Activated CD8-positive, alpha-beta T cell treated with anti-CD3 and anti-CD28 coated beads for 36 hours (primary cell): ENCODE data around the gene IL21R. TPM values are rescaled to one million over a fixed set of nuclear protein-coding genes. Genes with fewer than 3 reads are reported as not detected.

Experiments used
- ATAC-seq: fragments of 200-7000 bp; cut with Tn5 transposase; one replicate; pipeline ENCODE4 v1.10.0; 2021; ENCODE audit warnings: mild to moderate bottlenecking, moderate library complexity
- CTCF ChIA-PET: fragments of 350-600 bp; sonication (Branson Sonifier 250); formaldehyde crosslinking; loops from one replicate; lab custom pipeline; 2021; ENCODE audit warnings: antibody characterized with exemption; lab: Charles Lee
- POLR2A ChIA-PET: fragments of 350-600 bp; sonication (Branson Sonifier 250); formaldehyde crosslinking; loops from one replicate; lab custom pipeline; 2021; ENCODE audit warnings: antibody characterized with exemption; lab: Charles Lee
- DNase-seq: peaks from one replicate; pipeline ENCODE4 v3.0.0-alpha.2; 2020
- H3K27ac Mint-ChIP-seq: one replicate; pipeline ENCODE4 v1.8.0; 2021; ENCODE audit warnings: mild to moderate bottlenecking, mixed read lengths
- H3K27me3 Mint-ChIP-seq: one replicate; pipeline ENCODE4 v1.8.0; 2021; ENCODE audit warnings: mixed read lengths
- H3K36me3 Mint-ChIP-seq: one replicate; pipeline ENCODE4 v1.8.0; 2021; ENCODE audit warnings: low read depth, mixed read lengths
- H3K4me1 Mint-ChIP-seq: one replicate; pipeline ENCODE4 v1.8.0; 2021; ENCODE audit warnings: low read depth, mixed read lengths
- H3K4me3 Mint-ChIP-seq: one replicate; pipeline ENCODE4 v1.8.0; 2021; ENCODE audit warnings: mild to moderate bottlenecking, moderate library complexity, mixed read lengths
- H3K9me3 Mint-ChIP-seq: one replicate; pipeline ENCODE4 v1.8.0; 2021; ENCODE audit warnings: mixed read lengths
- CTCF ChIP-seq: fragments of 200-600 bp; IDR thresholded peaks from one replicate; pipeline ENCODE4 v1.8.0; 2022; ENCODE audit warnings: antibody characterized with exemption, mild to moderate bottlenecking
- intact Hi-C: fragments of 100-400 bp; cut with micrococcal nuclease; formaldehyde crosslinking; loops from one replicate; pipeline ENCODE4 v1.10.0; 2022
- total RNA-seq, 2 experiments: library from RNA; stranded (reverse); gene quantifications; one replicate each; pipeline ENCODE4 v1.2.3, GENCODE V29; 2021

The IL21R gene
- total RNA-seq, 2 experiments from 2014 or later, result 95.6 to 97.2 TPM

GRCh38 chr16:27498916-27499658, 97.1 kb downstream of the IL21R start:
- no peak for TF ChIP-seq CTCF
- Mint-ChIP-seq H3K27ac (no peak overlapping the region), H3K36me3 (peaks cover 34% of the 10 kb centered on the region), H3K4me3 (no peak overlapping the region), H3K9me3 (no peaks in the 10 kb centered on the region), H3K4me1 (no peaks in the 10 kb centered on the region), H3K27me3 (no peaks in the 10 kb centered on the region)
- DNase-seq (no peak), ATAC-seq (no peak)
- ChIA-PET POLR2A (no interaction called here), CTCF (interaction anchor here (1.1 kb wide), 1 partner anchor 12 kb away, joined by 4 read pairs; no protein-coding TSS in a partner anchor)
- intact Hi-C loops, result no loop called here

DNA sequence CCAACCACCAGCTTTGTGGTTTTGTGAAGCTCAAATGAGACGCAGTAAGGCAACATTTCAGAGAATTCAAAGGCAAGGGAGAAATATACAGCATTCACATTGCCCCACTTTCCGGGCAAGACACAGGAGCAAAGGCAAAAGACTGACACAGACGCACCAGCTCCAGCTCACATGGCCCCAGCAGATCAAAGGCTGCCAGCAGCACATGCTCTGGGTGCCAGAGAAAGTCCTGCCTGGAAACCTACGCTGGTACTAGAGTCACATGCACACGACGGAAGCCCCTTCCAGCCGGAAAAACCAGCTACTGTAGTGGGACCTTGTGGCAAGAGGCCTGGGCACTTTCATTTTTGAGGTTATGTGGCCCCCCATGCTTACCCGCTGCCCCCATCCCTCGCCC, 97.7 kb downstream of the IL21R start:
- Mint-ChIP-seq H3K4me1 (no peaks in the 10 kb centered on the region), H3K27me3 (no peaks in the 10 kb centered on the region), H3K36me3 (peaks cover 33% of the 10 kb centered on the region), H3K4me3 (no peak overlapping the region), H3K9me3 (no peaks in the 10 kb centered on the region), H3K27ac (no peak overlapping the region)
- ChIA-PET POLR2A (no interaction called here), CTCF (no interaction called here)
- no peak for TF ChIP-seq CTCF
- intact Hi-C loops, result no loop called here
- no peak for ATAC-seq
- no peak for DNase-seq

- POLR2A ChIA-PET, result no interaction called here
- no peaks in the 10 kb centered on the region for H3K4me1 Mint-ChIP-seq
Observed at GRCh38 chr16:27500801-27501200, 98.8 kb downstream of the IL21R start.

More at GRCh38 chr16:27500801-27501200, 98.8 kb downstream of the IL21R start:
- Mint-ChIP-seq H3K36me3 (peaks cover 36% of the 10 kb centered on the region), H3K4me3 (no peak overlapping the region), H3K27me3 (no peaks in the 10 kb centered on the region), H3K9me3 (no peaks in the 10 kb centered on the region), H3K27ac (no peak overlapping the region)
- intact Hi-C loops, result no loop called here
- DNase-seq (no peak), ATAC-seq (no peak)
- no peak for TF ChIP-seq CTCF
- CTCF ChIA-PET, result no interaction called here

Other genes starting within 250 kb of the IL21R start
- gene KDM8, start 198.6 kb upstream of the IL21R start, total RNA-seq, result 10 to 100 TPM; 10.9 to 12.7 TPM
- 100 to 1,000 TPM; 150 to 156 TPM for gene NSMCE1, start 133.4 kb upstream of the IL21R start, total RNA-seq
- gene IL4R, start 88.2 kb upstream of the IL21R start, total RNA-seq, result 100 to 1,000 TPM; 236 to 245 TPM
- 10 to 100 TPM; 55.9 to 58.6 TPM for gene GTF3C1, start 147.7 kb downstream of the IL21R start, total RNA-seq
- 10 to 100 TPM in 1 of 2 experiments, 1 to 10 TPM in 1; 9.6 to 11.5 TPM for gene KATNIP, start 148.0 kb downstream of the IL21R start, total RNA-seq